Trophoblast cell (in vitro differentiated cells and primary cell): ENCODE data around the gene DAAM2.

ENCODE experiments used
- DNase-seq, 2 donors: peaks; one replicate each; pipeline ENCODE4 v3.0.0-alpha.2; 2016
- H2AFZ ChIP-seq: 2 replicates; pipeline ENCODE4 v1.6.1; 2013; ENCODE audit warnings: low read length, moderate library complexity, mild to moderate bottlenecking; ENCODE audit not compliant: insufficient read depth, poor library complexity
- H2AK5ac ChIP-seq: 2 replicates; pipeline ENCODE4 v1.6.1; 2013; ENCODE audit warnings: mild to moderate bottlenecking, low read length
- H2BK120ac ChIP-seq: 2 replicates; pipeline ENCODE4 v1.6.1; 2013; ENCODE audit warnings: low read length, mild to moderate bottlenecking, moderate library complexity; ENCODE audit not compliant: insufficient read depth, poor library complexity
- H2BK12ac ChIP-seq: 2 replicates; pipeline ENCODE4 v1.6.1; 2013; ENCODE audit warnings: mild to moderate bottlenecking, low read length, moderate library complexity
- H2BK5ac ChIP-seq: 2 replicates; pipeline ENCODE4 v1.6.1; 2013; ENCODE audit warnings: low read length, low read depth, moderate library complexity, mild to moderate bottlenecking; ENCODE audit not compliant: poor library complexity
- H3K14ac ChIP-seq: 2 replicates; pipeline ENCODE4 v1.6.1; 2013; ENCODE audit warnings: mild to moderate bottlenecking, low read length
- H3K18ac ChIP-seq: 2 replicates; pipeline ENCODE4 v1.6.1; 2013; ENCODE audit warnings: mild to moderate bottlenecking, low read length
- H3K23ac ChIP-seq: 2 replicates; pipeline ENCODE4 v1.6.1; 2013; ENCODE audit warnings: low read length
- H3K27ac ChIP-seq: 2 replicates; pipeline ENCODE4 v1.5.1; 2013; ENCODE audit warnings: low read depth, mild to moderate bottlenecking, inconsistent platforms, low read length, moderate library complexity
- H3K27me3 ChIP-seq: 2 replicates; pipeline ENCODE4 v1.6.1; 2013; ENCODE audit warnings: inconsistent platforms, mild to moderate bottlenecking, low read length, moderate library complexity; ENCODE audit not compliant: insufficient read depth
- H3K36me3 ChIP-seq, 2 experiments: 1 replicate in 1 of 2; 2 replicates in 1 of 2; pipeline ENCODE4 v1.6.1; 2013; ENCODE audit warnings: low read length in 2 of 2, mild to moderate bottlenecking in 2 of 2, moderate library complexity in 1 of 2; ENCODE audit not compliant: insufficient read depth in 2 of 2, control insufficient read depth in 1 of 2
- H3K4ac ChIP-seq: 2 replicates; pipeline ENCODE4 v1.6.1; 2013; ENCODE audit warnings: low read depth, mild to moderate bottlenecking, low read length, moderate library complexity
- H3K4me1 ChIP-seq, 2 experiments: 1 replicate in 1 of 2; 2 replicates in 1 of 2; pipeline ENCODE4 v1.6.1; 2013; ENCODE audit warnings: low read length in 2 of 2, mild to moderate bottlenecking in 2 of 2, moderate library complexity in 1 of 2; ENCODE audit not compliant: insufficient read depth in 2 of 2, control insufficient read depth in 1 of 2
- H3K4me2 ChIP-seq: 2 replicates; pipeline ENCODE4 v1.6.1; 2013; ENCODE audit warnings: inconsistent platforms, mild to moderate bottlenecking, low read length, moderate library complexity
- H3K4me3 ChIP-seq: 2 replicates; pipeline ENCODE4 v1.5.1; 2013; ENCODE audit warnings: mild to moderate bottlenecking, low read depth, low read length, inconsistent platforms
- H3K79me1 ChIP-seq: one replicate; pipeline ENCODE4 v1.6.1; 2013; ENCODE audit warnings: low read length
- H3K79me2 ChIP-seq: 2 replicates; pipeline ENCODE4 v1.6.1; 2013; ENCODE audit warnings: low read length, mild to moderate bottlenecking; ENCODE audit not compliant: control insufficient read depth, insufficient read depth, poor library complexity
- H3K9ac ChIP-seq: 2 replicates; pipeline ENCODE4 v1.6.1; 2013; ENCODE audit warnings: mild to moderate bottlenecking, low read length
- H3K9me3 ChIP-seq: 2 replicates; pipeline ENCODE4 v1.6.1; 2013; ENCODE audit warnings: low read depth, mild to moderate bottlenecking, control low read depth, inconsistent platforms, low read length; ENCODE audit not compliant: insufficient read depth
- H4K12ac ChIP-seq: 2 replicates; pipeline ENCODE4 v1.6.1; 2013; ENCODE audit warnings: low read depth, mild to moderate bottlenecking, low read length, moderate library complexity
- H4K8ac ChIP-seq: 2 replicates; pipeline ENCODE4 v1.6.1; 2013; ENCODE audit warnings: low read depth, mild to moderate bottlenecking, low read length, moderate library complexity
- H4K91ac ChIP-seq: one replicate; pipeline ENCODE4 v1.6.1; 2013; ENCODE audit warnings: low read depth, mild to moderate bottlenecking, low read length, moderate library complexity
- WGBS: extraction: QIAGEN DNeasy Blood & Tissue Kit; methylation state at CpG from one replicate; pipeline ENCODE4 v1.1.7; 2013; ENCODE audit warnings: missing lambda C conversion rate; ENCODE audit not compliant: insufficient read length, insufficient coverage; ENCODE audit errors: extremely low coverage; 5-methylcytosine and 5-hydroxymethylcytosine counted together

DAAM2 gene

GRCh38 chr6:39938773-39939654, 146.8 kb downstream of the DAAM2 start:
- H3K4ac ChIP-seq = no peak overlapping the region
- H2AFZ ChIP-seq = no peak overlapping the region
- no peaks in the 10 kb centered on the region for H3K9me3 ChIP-seq
- H2AK5ac ChIP-seq = no peak overlapping the region
- no peaks in the 10 kb centered on the region for H3K27me3 ChIP-seq
- H3K23ac ChIP-seq = no peak overlapping the region
- H3K9ac ChIP-seq = no peak overlapping the region
- no peak overlapping the region for H3K18ac ChIP-seq
- no peaks in the 10 kb centered on the region for H3K79me1 ChIP-seq
- H3K27ac ChIP-seq = no peak overlapping the region
- H4K12ac ChIP-seq = no peak overlapping the region
- no peak overlapping the region for H4K91ac ChIP-seq
- DNase-seq = no peak
- no peak overlapping the region for H2BK120ac ChIP-seq
- peaks cover 2% of the 10 kb centered on the region in 2 experiments for H3K4me1 ChIP-seq
- no peak overlapping the region for H4K8ac ChIP-seq
- no peak overlapping the region for H2BK12ac ChIP-seq
- no peaks in the 10 kb centered on the region for H3K36me3 ChIP-seq
- H3K79me2 ChIP-seq = peaks cover 2% of the 10 kb centered on the region
- no peak overlapping the region for H3K14ac ChIP-seq
- WGBS = no CpG with 5 or more reads among the region's 10 CpGs
- H2BK5ac ChIP-seq = no peak overlapping the region
- no peak overlapping the region for H3K4me2 ChIP-seq
- no peak overlapping the region for H3K4me3 ChIP-seq

GRCh38 chr6:39941138-39941537, 149.0 kb downstream of the DAAM2 start:
- Histone ChIP-seq H3K4me1 (no peaks in the 10 kb centered on the region), H2BK12ac (no peak overlapping the region), H3K27me3 (no peaks in the 10 kb centered on the region), H3K79me1 (no peaks in the 10 kb centered on the region), H4K12ac (no peak overlapping the region), H3K27ac (no peak overlapping the region), H2BK5ac (no peak overlapping the region), H2AFZ (no peak overlapping the region), H3K79me2 (no peaks in the 10 kb centered on the region), H4K8ac (no peak overlapping the region), H4K91ac (no peak overlapping the region), H3K4me3 (no peak overlapping the region), H3K9me3 (no peaks in the 10 kb centered on the region), H3K9ac (no peak overlapping the region), H3K23ac (no peak overlapping the region), H2BK120ac (no peak overlapping the region), H3K36me3 (no peaks in the 10 kb centered on the region), H3K14ac (no peak overlapping the region), H2AK5ac (no peak overlapping the region), H3K4me2 (no peak overlapping the region), H3K18ac (no peak overlapping the region), H3K4ac (no peak overlapping the region)
- DNase-seq = no peak
- WGBS = no CpG with 5 or more reads among the region's 6 CpGs

- no peak for DNase-seq
- no peak overlapping the region for H3K4me2 ChIP-seq
- no peak overlapping the region for H4K91ac ChIP-seq
- no peak overlapping the region for H2BK12ac ChIP-seq
- no peaks in the 10 kb centered on the region for H3K79me1 ChIP-seq
- H3K27me3 ChIP-seq = no peaks in the 10 kb centered on the region
- no peak overlapping the region for H2BK120ac ChIP-seq
- H3K9me3 ChIP-seq = no peaks in the 10 kb centered on the region
- H4K8ac ChIP-seq = no peak overlapping the region
- H3K79me2 ChIP-seq = no peaks in the 10 kb centered on the region
- H4K12ac ChIP-seq = no peak overlapping the region
- H2AK5ac ChIP-seq = no peak overlapping the region
- no peak overlapping the region for H3K27ac ChIP-seq
- no peak overlapping the region for H3K14ac ChIP-seq
- no peak overlapping the region for H3K23ac ChIP-seq
- H3K36me3 ChIP-seq = no peaks in the 10 kb centered on the region
- H3K9ac ChIP-seq = no peak overlapping the region
- no peaks in the 10 kb centered on the region for H3K4me1 ChIP-seq
- no peak overlapping the region for H3K4me3 ChIP-seq
- no peak overlapping the region for H3K4ac ChIP-seq
- no peak overlapping the region for H2BK5ac ChIP-seq
- H2AFZ ChIP-seq = no peak overlapping the region
- no peak overlapping the region for H3K18ac ChIP-seq
- WGBS = no CpG with 5 or more reads among the region's 4 CpGs
These were observed 149.6 kb downstream of the DAAM2 start for GRCh38 chr6:39941820-39942219.

- Histone ChIP-seq H3K79me1 (no peaks in the 10 kb centered on the region), H3K27me3 (no peaks in the 10 kb centered on the region), H3K23ac (no peak overlapping the region), H3K79me2 (no peaks in the 10 kb centered on the region), H4K8ac (no peak overlapping the region), H2BK12ac (no peak overlapping the region), H2AFZ (no peak overlapping the region), H3K4ac (no peak overlapping the region), H3K36me3 (no peaks in the 10 kb centered on the region), H2BK5ac (no peak overlapping the region), H2BK120ac (no peak overlapping the region), H4K12ac (no peak overlapping the region), H3K4me3 (no peak overlapping the region), H3K4me1 (peaks cover 0 to 4% of the 10 kb centered on the region in 2 experiments), H3K27ac (no peak overlapping the region), H3K4me2 (no peak overlapping the region), H3K18ac (no peak overlapping the region), H3K14ac (no peak overlapping the region), H4K91ac (no peak overlapping the region), H3K9ac (no peak overlapping the region), H2AK5ac (no peak overlapping the region), H3K9me3 (no peaks in the 10 kb centered on the region)
- WGBS = no CpG with 5 or more reads among the region's 7 CpGs
- DNase-seq = no peak
These were observed 150.9 kb downstream of the DAAM2 start for GRCh38 chr6:39942903-39943580.
